GM19238 (cell line): ENCODE results near the gene BRSK1.
"Not testable (repeated sequence)": the region's sequence is repeated elsewhere in the genome, so short reads cannot be mapped to it uniquely, and the experiment has no call there.

ENCODE experiments used
- DNase-seq: peaks from one replicate; pipeline ENCODE4 v3.0.0; 2011; ENCODE audit warnings: low spot score; ENCODE audit not compliant: insufficient read length

Gene BRSK1

GRCh38 chr19:55328774-55329318 lies 45.0 kb downstream of the BRSK1 start:
- DNase-seq = not testable (repeated sequence)

GRCh38 chr19:55329791-55330190 lies 46.0 kb downstream of the BRSK1 start:
- DNase-seq = not testable (repeated sequence)

- DNase-seq = no peak
Observed at GRCh38 chr19:55333870-55334269, 50.1 kb downstream of the BRSK1 start.

GRCh38 chr19:55336101-55336500 lies 52.3 kb downstream of the BRSK1 start:
- no peak for DNase-seq

GRCh38 chr19:55339105-55339888 lies 55.5 kb downstream of the BRSK1 start, which contains the start of gene KMT5C:
Gene KMT5C (plus strand): TSS chr19:55339876. CDS start chr19:55341937, 2,061 bp downstream.
- peak; percentile 99 for DNase-seq

- no peak for DNase-seq
Observed at GRCh38 chr19:55339889-55340783, 56.3 kb downstream of the BRSK1 start.

- DNase-seq = no peak
Observed at GRCh38 chr19:55340784-55341147, 57.0 kb downstream of the BRSK1 start.

GRCh38 chr19:55341171-55341588 lies 57.4 kb downstream of the BRSK1 start:
- DNase-seq = peak; percentile 92

GRCh38 chr19:55341595-55342531 lies 58.1 kb downstream of the BRSK1 start:
- DNase-seq = no peak

- no peak for DNase-seq
Observed at GRCh38 chr19:55344444-55344843, 60.6 kb downstream of the BRSK1 start.

GRCh38 chr19:55345101-55345817 lies 61.5 kb downstream of the BRSK1 start:
- DNase-seq = no peak

- no peak for DNase-seq
Observed at GRCh38 chr19:55345818-55346724, 62.3 kb downstream of the BRSK1 start.

GRCh38 chr19:55346725-55347441 lies 63.1 kb downstream of the BRSK1 start:
- DNase-seq = no peak

- no peak for DNase-seq
Observed at GRCh38 chr19:55347442-55348009, 63.7 kb downstream of the BRSK1 start.

- DNase-seq = no peak
Observed at GRCh38 chr19:55348317-55349034, 64.7 kb downstream of the BRSK1 start.

- DNase-seq = no peak
Observed at GRCh38 chr19:55350620-55351315, 67.0 kb downstream of the BRSK1 start.

- no peak for DNase-seq
Observed at GRCh38 chr19:55352040-55352439, 68.2 kb downstream of the BRSK1 start.
